Prostate gland (tissue), 2 donors: ENCODE results near the gene PCSK4. TPM values are rescaled to one million over a fixed set of nuclear protein-coding genes. Genes with fewer than 3 reads are reported as not detected.

Experiments
- DNase-seq: peaks from one replicate; pipeline ENCODE4 v3.0.0-alpha.2; 2019; ENCODE audit warnings: low spot score
- H3K27ac ChIP-seq, 2 donors: fragments of 200-600 bp; sonication (generic); 2 replicates each; pipeline ENCODE4 v1.5.1; 2017 to 2019
- H3K27me3 ChIP-seq: fragments of 200-600 bp; sonication (generic); replicated peaks from 2 replicates; pipeline ENCODE4 v1.5.1; 2019; ENCODE audit not compliant: insufficient read depth
- H3K36me3 ChIP-seq, 2 donors: fragments of 200-600 bp; sonication (generic); 1 replicate in 1 of 2; 2 replicates in 1 of 2; pipeline versions ENCODE4 v1.5.1 to v1.8.1; 2017 to 2019
- H3K4me1 ChIP-seq: fragments of 200-600 bp; sonication (generic); replicated peaks from 2 replicates; pipeline ENCODE4 v1.5.1; 2019
- H3K4me3 ChIP-seq, 2 donors: fragments of 200-600 bp; sonication (generic); 2 replicates each; pipeline ENCODE4 v1.5.1; 2017 to 2019
- H3K9me3 ChIP-seq: fragments of 200-600 bp; sonication (generic); 2 replicates; pipeline ENCODE4 v1.5.1; 2017
- POLR2A ChIP-seq: fragments of 450-650 bp; IDR thresholded peaks from one replicate; pipeline ENCODE4 v1.6.1; 2016; ENCODE audit warnings: antibody characterized with exemption, mild to moderate bottlenecking
- POLR2AphosphoS5 ChIP-seq: sonication (generic); formaldehyde crosslinking; IDR thresholded peaks from one replicate; pipeline ENCODE4 v1.6.1; 2017; ENCODE audit warnings: antibody characterized with exemption
- WGBS: methylation state at CpG from one replicate; pipeline ENCODE4 v1.1.5; 2018; 5-methylcytosine and 5-hydroxymethylcytosine counted together
- intact Hi-C: fragments of 100-400 bp; cut with DNase I; formaldehyde crosslinking; loops from one replicate; pipeline ENCODE4 v1.14.2; 2022
- total RNA-seq, 2 donors: library from RNA; depleted of rRNA; stranded (reverse); fragments of >200 nt; gene quantifications; one replicate each; pipeline ENCODE4 v1.1.0, GENCODE V29; 2016
- TF ChIP-seq, protein P1 (sequence below), 4 experiments: fragments of 200-600 bp in 2 of 4; fragments of 450-650 bp in 2 of 4; sonication (generic) in 2 of 4; IDR thresholded peaks; 1 replicate in 3 of 4; 2 replicates in 1 of 4; pipeline ENCODE4 v1.5.1; 2016 to 2019; ENCODE audit warnings: antibody characterized with exemption in 4 of 4, mild to moderate bottlenecking in 2 of 4, moderate library complexity in 2 of 4

The PCSK4 gene
- total RNA-seq, 2 donors from 2014 or later, result 8.1 to 22.9 TPM

DNA sequence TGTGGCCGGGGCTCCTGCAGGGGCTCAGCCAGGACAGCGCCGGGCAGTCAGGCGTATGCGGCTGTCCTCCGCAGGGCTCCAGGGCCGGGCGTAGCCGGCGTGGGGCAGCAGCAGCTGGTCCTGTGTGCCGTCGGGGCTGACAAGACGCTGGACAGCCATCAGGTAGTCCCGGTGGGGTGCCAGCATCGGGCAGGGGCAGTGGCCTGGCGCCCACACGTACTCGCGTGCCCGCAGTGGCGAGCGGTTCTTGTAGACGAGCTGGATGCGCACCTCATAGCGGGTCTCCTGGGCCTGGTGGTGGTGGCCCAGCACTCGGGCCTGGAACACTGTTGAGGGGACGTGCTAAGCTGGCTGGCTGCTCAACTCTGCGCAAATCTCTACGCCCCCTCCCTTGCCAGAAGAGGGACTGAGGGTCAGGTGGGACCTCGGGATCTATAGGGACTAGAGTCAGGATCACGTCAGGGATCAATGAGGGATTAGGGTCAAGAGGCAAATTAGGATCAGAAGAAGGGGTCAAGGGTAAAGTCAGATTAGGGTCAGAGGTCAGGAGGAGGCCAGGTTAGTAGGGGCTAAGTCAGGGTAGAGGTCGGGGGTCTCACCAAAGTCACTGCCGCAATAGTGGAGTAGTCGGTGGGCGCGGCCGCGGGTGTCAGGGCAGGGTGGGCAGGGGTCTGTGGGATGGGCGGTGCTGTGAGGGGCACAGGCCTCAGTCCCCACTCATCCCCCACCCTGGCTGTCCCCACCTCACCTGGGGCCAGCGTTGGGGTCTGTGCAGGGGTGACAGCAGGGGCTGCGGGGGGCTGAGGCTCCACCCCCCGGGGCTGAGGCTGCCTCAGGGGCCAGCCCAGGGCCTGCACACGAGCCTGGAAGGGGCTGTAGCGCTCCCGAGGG lies 16.1 kb upstream of the PCSK4 start:
- Histone ChIP-seq H3K27ac (no peak overlapping the region), H3K9me3 (no peaks in the 10 kb centered on the region), H3K27me3 (peaks cover 14% of the 10 kb centered on the region), H3K36me3 (no peaks in the 10 kb centered on the region), H3K4me1 (no peaks in the 10 kb centered on the region), H3K4me3 (no peak overlapping the region)
- TF ChIP-seq POLR2AphosphoS5 (no peak), POLR2A (no peak)
- TF ChIP-seq, protein P1, sequence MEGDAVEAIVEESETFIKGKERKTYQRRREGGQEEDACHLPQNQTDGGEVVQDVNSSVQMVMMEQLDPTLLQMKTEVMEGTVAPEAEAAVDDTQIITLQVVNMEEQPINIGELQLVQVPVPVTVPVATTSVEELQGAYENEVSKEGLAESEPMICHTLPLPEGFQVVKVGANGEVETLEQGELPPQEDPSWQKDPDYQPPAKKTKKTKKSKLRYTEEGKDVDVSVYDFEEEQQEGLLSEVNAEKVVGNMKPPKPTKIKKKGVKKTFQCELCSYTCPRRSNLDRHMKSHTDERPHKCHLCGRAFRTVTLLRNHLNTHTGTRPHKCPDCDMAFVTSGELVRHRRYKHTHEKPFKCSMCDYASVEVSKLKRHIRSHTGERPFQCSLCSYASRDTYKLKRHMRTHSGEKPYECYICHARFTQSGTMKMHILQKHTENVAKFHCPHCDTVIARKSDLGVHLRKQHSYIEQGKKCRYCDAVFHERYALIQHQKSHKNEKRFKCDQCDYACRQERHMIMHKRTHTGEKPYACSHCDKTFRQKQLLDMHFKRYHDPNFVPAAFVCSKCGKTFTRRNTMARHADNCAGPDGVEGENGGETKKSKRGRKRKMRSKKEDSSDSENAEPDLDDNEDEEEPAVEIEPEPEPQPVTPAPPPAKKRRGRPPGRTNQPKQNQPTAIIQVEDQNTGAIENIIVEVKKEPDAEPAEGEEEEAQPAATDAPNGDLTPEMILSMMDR (IDR thresholded peaks at IDR 0.05), result no peak
- intact Hi-C loops, result no loop called here
- no peak for DNase-seq
- WGBS, result 89% methylated on average over 45 of the region's 45 CpGs

DNA sequence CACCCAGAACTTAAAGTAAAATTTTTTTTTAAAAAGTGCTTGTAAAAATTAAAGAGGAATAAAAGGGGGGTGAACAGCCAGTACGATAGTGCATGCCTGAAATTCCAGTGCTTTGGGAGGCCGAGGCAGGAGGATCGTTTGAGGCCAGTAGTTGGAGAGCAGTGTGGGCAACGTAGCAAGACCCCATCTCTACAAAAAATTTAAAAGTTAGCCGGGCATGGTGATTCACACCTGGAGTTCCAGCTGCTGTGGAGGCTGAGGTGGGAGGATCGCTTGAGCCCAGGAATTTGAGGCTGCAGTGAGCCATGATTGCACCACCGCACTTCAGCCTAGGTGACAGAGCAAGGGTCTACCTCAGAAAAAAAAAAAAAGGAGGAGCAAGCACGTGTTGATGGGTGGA lies 14.9 kb upstream of the PCSK4 start:
- Histone ChIP-seq H3K27ac (no peak overlapping the region), H3K4me1 (no peaks in the 10 kb centered on the region), H3K27me3 (peaks cover 14% of the 10 kb centered on the region), H3K9me3 (no peaks in the 10 kb centered on the region), H3K4me3 (no peak overlapping the region), H3K36me3 (no peaks in the 10 kb centered on the region)
- no peak for TF ChIP-seq POLR2AphosphoS5
- 61% methylated on average over 8 of the region's 8 CpGs for WGBS
- intact Hi-C loops, result no loop called here
- DNase-seq, result no peak

DNA sequence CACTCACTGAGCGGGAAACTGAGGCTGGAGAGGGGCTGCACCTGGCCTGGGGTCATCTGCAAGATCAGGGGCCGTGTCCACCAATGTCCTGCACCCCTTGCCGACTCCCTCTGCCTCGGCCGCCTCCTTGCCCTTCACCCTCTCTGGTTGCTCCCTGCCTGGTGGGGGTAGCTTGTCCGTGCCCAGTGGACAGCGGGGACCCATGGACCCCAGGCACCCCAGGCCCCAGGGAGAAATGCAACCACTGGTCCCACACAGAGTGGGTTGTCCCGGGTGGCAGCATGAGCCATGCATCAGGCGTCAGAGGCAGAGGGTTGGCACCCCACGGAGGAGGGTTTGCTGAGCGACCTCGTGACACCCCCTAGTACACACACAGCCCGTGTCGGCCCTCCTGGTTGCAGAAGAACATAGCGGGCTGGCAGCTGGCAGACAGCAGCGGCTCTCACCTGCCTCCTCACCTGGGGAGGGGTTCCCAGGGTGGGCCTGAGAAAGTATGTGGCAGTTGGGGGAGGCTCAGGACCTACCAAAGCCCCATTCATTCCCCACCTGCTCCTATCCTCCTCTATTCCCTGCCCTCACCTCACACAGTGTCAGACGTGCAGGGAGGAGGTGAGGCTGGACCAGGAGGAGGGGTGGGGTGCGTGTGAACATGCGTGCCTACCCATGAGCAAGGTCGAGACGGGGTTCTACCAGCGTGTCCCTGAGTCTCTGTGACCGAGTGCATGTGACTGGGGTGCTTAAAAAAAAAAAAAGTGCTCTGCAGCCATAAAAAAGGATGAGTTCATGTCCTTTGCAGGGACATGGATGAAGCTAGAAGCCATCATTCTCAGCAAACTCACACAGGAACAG lies 14.0 kb upstream of the PCSK4 start:
- Histone ChIP-seq H3K27me3 (peaks cover 14% of the 10 kb centered on the region), H3K9me3 (no peaks in the 10 kb centered on the region), H3K4me3 (no peak overlapping the region), H3K4me1 (no peaks in the 10 kb centered on the region), H3K36me3 (no peaks in the 10 kb centered on the region), H3K27ac (no peak overlapping the region)
- WGBS, result 52% methylated on average over 23 of the region's 23 CpGs
- intact Hi-C loops, result loop anchor here (5.0 kb wide), 1 partner anchor 227 kb away; the partner anchor contains the start of gene FAM174C
- DNase-seq, result no peak
- TF ChIP-seq POLR2AphosphoS5 (no peak), POLR2A (no peak)
- TF ChIP-seq, protein P1 (IDR thresholded peaks at IDR 0.05), result no peak

DNA sequence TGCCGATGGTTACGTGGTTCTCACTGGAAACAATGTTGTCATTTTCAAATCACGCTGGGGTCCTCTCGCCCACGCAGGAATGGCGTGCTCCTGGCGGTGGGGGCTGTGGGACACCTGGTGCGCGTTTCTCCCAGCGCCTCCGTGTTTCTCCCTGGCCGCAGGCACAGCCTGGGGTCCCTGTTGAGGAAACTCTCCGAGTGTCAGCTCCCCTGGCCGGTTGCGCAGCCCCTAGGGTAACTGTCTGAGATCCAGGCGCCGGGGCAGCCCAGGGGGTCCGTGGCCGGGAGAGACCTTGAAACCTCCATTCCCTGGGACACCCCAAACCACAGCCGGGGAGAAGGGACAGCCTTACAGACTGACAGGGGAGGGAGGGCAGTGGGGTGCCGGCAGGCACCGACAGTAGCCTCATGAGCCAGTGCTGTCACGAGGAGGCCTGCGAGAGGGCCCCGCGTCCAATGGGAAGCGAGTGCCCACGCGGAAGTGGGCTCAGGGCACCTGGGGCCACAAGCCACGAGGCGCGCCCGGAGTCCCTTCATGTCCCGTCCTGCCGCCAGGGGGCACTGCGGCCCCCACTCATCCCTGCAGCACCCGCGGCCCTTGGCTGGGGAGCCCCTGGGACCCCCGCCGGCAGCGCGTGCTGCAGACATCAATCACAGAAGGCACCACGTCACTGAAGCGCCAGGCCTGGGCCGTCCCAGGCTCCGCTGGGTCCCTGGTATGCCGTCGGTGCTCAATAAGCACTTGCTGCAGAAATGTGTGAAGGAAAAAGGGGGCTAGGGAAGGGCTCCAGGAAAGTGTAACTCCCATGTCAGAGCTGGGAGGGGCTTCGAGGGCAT lies 13.2 kb upstream of the PCSK4 start:
- Histone ChIP-seq H3K9me3 (no peaks in the 10 kb centered on the region), H3K36me3 (no peaks in the 10 kb centered on the region), H3K27me3 (peaks cover 14% of the 10 kb centered on the region), H3K4me1 (no peaks in the 10 kb centered on the region), H3K27ac (no peak overlapping the region), H3K4me3 (no peak overlapping the region)
- TF ChIP-seq POLR2AphosphoS5 (no peak), POLR2A (peak; percentile 10)
- TF ChIP-seq, protein P1 (IDR thresholded peaks at IDR 0.05), result peak; percentile 40 to 70 (median 43)
- no peak for DNase-seq
- intact Hi-C loops, result loop anchor here (5.0 kb wide), 1 partner anchor 226 kb away; the partner anchor contains the start of gene FAM174C
- WGBS, result 8% methylated on average over 49 of the region's 49 CpGs
